Activated naive CD4-positive, alpha-beta T cell treated with anti-CD3 and anti-CD28 coated beads, Interleukin-2, amount 50 U/mL, for 72 hours (primary cell): Measurements from ENCODE around the gene COL26A1. TPM values are rescaled to one million over a fixed set of nuclear protein-coding genes. Genes with fewer than 3 reads are reported as not detected.

ENCODE experiments used
- ATAC-seq, 2 donors: fragments of 150-1000 bp; cut with Tn5 transposase; 2 replicates each; pipeline ENCODE4 v1.10.0; 2021; ENCODE audit warnings: mild to moderate bottlenecking in 2 of 2, moderate library complexity in 2 of 2
- DNase-seq, 2 donors: peaks; one replicate each; pipeline ENCODE4 v3.0.0; 2021 to 2022; ENCODE audit warnings: low spot score in 2 of 2
- H3K27ac Mint-ChIP-seq, 2 donors: one replicate each; pipeline ENCODE4 v1.8.0; 2022; ENCODE audit warnings: mild to moderate bottlenecking in 2 of 2, mixed read lengths in 2 of 2
- H3K36me3 Mint-ChIP-seq, 2 donors: one replicate each; pipeline ENCODE4 v1.8.0; 2022; ENCODE audit warnings: mixed read lengths in 2 of 2
- H3K9me3 Mint-ChIP-seq, 2 donors: one replicate each; pipeline ENCODE4 v1.8.0; 2022; ENCODE audit warnings: mixed read lengths in 2 of 2
- total RNA-seq, 2 donors: library from RNA; stranded (reverse); gene quantifications; one replicate each; pipeline ENCODE4 v1.2.3, GENCODE V29; 2022

The COL26A1 gene
- total RNA-seq, 2 donors from 2014 or later: not detected

DNA sequence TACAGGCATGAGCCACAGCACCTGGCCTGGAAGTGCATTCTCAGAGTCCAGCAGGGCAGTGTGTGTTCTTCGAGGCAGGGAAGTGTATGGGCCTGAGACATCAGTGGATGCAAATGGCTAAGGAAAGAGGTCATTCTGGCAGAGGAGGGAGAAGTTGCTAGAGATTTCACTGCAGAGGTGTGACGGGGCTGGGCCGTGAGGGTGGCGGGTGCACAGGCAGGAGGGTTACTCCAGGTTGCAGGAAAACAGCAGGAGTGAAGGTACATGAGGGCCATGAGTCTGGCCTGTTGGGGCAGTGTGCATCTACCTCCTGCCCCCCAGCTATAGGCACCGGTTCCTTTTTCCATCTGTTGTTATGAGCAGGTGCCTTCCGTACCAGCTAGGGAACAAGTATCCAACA, 29.3 kb downstream of the COL26A1 start:
- ATAC-seq: no peak
- Mint-ChIP-seq H3K9me3 (no peaks in the 10 kb centered on the region), H3K27ac (peak overlapping the region in 1 of 2 donors; percentile 33), H3K36me3 (no peaks in the 10 kb centered on the region)
- no peak for DNase-seq

DNA sequence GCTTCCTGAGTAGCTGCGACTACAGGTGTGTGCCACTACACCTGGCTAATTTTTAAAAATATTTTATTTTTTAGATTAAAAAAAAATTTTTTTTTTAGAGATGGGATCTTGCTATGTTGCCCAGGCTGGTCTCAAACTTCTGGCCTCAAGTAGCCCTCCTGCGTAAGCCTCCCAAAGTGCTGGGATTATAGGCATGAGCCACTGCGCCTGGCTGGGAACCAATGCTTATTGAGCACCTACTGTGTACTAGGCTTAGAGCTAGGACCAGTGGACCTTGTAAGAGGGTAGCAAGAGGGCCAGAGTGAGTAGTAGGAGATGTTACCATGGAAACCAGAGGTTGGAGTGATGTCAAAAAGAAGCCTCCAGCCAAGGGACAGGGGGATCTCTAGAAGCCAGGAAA, 31.2 kb downstream of the COL26A1 start:
- H3K36me3 Mint-ChIP-seq: no peaks in the 10 kb centered on the region
- DNase-seq: no peak
- no peak overlapping the region for H3K27ac Mint-ChIP-seq
- ATAC-seq: no peak
- no peaks in the 10 kb centered on the region for H3K9me3 Mint-ChIP-seq

DNA sequence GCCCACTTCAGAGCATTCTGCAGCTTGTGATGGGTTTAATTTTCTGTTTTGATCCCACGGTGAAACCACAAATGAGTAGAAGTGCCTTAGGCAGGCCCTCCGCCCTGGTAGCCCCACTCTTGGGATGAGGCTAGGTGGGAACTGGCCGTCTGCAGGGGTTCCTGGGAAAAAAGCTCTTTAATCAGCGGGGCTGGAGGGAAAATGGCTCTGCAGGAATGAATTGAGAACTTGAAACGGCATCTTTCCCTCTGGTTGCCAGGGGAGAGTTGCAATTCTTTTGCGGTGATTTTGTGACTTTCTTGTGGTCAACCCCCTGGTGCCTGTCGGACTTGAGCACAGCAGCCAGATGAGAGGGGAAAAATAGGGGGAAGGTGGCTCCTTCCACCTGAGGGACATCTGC, 32.7 kb downstream of the COL26A1 start:
- DNase-seq (no peak), ATAC-seq (no peak)
- Mint-ChIP-seq H3K36me3 (no peaks in the 10 kb centered on the region), H3K27ac (no peak overlapping the region), H3K9me3 (no peaks in the 10 kb centered on the region)

DNA sequence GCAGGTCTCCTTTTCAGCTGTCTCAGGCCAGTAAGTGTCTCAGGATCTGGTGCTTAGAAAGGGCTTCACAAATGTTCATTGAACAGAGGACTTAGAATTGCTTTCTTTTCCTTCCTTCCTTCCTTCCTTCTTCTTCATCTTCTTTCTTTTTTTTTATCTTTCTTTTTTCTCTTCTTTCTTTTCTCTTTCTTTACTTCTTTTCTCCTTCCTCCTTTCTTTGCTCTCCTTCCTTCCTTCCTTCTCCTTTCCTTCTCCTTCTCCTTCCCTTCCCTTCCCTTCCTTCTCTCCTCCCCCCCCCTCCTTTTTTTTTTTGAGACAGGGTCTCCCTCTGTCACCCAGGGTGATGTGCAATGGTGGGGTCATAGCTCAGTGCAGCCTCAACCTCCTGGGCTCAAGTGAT, 34.6 kb downstream of the COL26A1 start:
- no peaks in the 10 kb centered on the region for H3K9me3 Mint-ChIP-seq
- DNase-seq: no peak
- no peaks in the 10 kb centered on the region for H3K36me3 Mint-ChIP-seq
- H3K27ac Mint-ChIP-seq: no peak overlapping the region
- no peak for ATAC-seq

DNA sequence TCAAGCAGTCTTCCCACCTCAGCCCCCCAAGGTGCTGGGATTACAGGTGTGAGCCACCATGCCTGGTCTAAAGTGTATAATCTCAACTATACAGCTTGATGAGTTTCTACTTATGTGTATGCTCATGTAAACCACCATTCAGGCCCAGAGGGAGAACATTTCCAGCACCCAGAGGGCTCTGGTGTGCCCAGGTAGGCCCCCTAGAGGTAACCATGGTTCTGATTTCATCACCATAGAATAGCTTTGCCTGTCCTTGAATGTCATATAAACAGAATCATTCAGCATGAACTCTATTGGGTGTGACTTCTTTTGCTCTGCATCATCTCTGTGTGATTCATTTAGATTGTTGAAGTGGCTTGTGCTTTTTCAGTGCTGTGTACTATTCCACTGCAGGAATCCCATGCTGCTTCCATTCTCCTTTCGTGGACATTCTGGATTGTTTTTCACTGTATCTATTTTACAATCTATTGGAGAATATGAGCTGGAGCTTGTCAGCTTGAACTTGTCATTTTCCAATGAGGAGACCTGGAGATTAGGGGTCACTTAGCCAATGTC, 35.2 kb downstream of the COL26A1 start:
- Mint-ChIP-seq H3K27ac (no peak overlapping the region), H3K36me3 (no peaks in the 10 kb centered on the region), H3K9me3 (no peaks in the 10 kb centered on the region)
- no peak for DNase-seq
- ATAC-seq: no peak

DNA sequence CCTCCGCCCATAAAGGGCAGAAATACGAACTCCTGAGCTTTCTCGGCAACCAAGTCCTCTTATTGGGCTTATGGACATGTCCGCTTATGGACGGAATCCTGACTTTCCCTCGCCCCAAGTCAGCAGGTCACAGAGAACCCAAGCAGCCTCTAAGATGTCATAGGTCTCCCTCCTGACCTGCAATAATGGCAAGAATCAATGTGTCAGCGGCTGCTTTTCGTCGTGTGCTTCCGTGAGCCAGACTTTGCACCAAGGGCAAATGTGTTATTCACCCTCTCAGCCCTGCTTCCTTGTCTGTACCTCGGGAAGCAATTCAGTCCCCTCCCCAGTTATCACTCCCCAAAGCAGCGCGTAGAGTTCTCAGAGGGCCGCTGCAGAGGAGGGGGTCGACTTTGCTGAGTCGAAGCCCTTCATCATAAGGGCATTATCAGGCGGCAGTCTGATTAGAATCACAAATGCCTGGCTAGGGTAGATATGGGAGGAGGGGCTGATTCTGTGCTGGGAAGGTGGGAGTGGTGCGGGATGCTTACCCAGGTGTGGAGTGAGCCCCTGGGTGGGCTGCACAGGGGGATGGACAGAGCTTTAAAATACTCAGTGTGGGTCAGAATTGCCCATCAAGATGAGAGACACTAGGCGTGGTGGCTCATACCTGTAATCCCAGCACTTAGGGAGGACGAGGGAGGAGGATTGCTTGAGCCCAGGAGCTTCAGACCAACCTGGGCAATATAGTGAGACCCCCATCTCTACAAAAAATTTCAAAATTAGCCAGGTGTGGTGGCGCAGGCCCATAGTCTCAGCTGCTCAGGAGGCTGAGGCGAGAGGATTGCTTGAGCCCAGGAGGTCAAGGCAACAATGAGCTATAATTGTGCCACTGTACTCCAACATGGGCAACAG, 36.0 kb downstream of the COL26A1 start:
- ATAC-seq (no peak), DNase-seq (no peak)
- H3K27ac Mint-ChIP-seq: no peak overlapping the region
- H3K9me3 Mint-ChIP-seq: no peaks in the 10 kb centered on the region
- H3K36me3 Mint-ChIP-seq: no peaks in the 10 kb centered on the region

DNA sequence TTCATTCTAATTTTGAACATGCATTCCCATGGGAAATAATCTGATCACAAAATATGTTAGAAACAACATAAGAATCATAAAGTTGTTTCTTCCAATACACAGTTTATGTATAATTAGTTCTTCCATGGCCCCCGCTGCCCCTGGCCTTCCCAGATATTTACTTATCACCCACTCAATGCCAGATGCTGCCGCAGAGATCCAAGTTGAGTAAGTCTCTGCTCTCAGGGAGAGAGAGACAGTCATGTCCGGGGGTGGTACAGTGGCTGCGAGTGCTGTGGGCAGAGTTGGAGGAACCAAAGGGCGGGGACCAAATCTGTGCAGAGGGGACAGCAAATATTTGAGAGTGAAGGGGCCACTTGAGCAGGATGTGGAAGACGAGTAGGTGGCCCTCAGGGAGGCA, 37.1 kb downstream of the COL26A1 start:
- H3K36me3 Mint-ChIP-seq: no peaks in the 10 kb centered on the region
- no peak for ATAC-seq

DNA sequence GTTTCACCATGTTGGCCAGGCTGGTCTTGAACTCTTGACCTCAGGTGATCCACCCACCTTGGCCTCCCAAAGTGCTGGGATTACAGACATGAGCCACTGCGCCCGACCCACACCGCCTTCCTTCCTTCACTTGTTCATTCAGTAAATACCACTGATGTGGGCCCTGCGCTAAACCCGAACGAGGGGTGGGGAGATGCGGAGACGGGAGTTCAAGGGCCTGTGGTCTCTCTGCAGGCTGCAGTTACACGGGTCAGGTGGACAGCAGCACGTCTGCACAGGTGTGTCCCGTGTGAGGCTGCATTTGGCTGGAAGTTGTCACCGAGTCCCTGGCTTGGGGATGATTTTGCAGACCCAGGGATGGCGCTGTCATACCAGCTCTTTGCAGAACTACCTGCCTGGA, 38.1 kb downstream of the COL26A1 start:
- Mint-ChIP-seq H3K27ac (no peak overlapping the region), H3K36me3 (no peaks in the 10 kb centered on the region), H3K9me3 (no peaks in the 10 kb centered on the region)
- no peak for DNase-seq
- ATAC-seq: no peak

More for the DNA sequence above, 37.1 kb downstream of the COL26A1 start:
- Mint-ChIP-seq H3K27ac (no peak overlapping the region), H3K9me3 (no peaks in the 10 kb centered on the region)
- DNase-seq: no peak

DNA sequence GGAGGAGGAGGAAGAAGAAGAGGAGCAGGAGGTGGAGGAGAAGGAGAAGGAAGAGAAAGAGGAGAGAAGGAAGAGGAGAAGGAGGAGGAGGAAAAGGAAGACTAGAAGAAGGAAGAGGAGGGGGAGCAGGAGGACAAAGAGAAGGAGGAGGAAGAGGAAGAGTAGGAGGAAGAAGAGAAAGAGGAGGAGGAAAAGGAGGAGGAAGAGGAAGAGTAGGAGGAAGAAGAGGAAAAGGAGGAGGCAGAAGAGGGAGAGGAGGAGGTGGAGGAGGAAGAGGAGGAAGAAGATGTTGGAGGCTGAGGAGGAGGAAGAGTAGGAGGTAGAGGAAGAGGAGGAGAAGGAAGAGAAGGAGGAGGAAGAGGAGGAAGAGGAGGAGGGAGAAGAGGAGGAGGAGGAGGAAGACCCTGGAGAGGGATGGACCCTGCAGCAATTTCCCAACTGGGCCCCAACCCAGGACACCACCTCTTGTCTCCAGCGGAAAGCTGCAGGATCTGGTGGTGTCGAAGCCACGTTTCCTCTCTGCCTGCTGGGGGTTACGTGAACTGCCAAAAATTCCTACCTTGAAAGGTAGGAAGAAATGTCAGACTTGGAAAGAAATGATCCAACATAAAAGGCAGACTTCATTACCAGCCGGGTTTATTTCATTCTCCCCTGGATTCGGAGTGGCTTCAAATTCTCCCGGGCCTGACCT, 38.9 kb downstream of the COL26A1 start:
- ATAC-seq (no peak), DNase-seq (no peak)
- H3K9me3 Mint-ChIP-seq: no peaks in the 10 kb centered on the region
- no peaks in the 10 kb centered on the region for H3K36me3 Mint-ChIP-seq
- no peak overlapping the region for H3K27ac Mint-ChIP-seq

DNA sequence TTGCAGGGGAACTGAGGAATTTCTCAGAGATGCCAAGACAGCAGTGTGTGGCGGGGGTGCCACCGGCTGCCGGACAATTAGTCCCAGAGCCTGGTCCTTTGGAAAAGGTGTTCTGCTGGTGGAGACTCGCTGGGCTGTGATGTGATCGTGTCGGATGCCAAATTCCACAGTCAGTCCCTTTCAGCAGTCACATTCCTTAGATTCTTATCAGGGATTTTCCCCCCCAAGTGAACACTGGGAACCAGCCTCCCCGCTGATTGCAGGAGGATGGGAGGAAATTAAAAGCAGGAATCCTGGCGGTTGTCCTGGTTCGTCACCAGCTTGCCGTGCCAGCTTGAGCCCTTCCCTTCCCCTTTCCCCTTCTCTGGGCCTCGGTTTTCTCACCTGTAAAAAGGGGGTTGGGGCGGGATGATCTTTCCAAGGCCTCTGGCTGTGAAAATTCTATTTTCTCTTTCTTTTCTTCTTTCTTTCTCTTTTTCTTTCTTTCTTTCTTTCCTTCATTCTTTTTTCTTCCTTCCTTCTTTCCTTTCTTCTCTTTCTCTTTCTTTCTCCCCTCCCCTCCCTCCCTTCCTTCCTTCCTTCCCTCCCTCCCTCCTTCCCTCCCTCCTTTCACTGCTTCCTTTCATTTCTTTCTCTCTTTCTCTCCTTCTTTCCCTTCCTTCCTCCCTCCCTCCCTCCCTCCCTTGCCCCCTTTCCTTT, 39.6 kb downstream of the COL26A1 start:
- no peak for DNase-seq
- H3K36me3 Mint-ChIP-seq: no peaks in the 10 kb centered on the region
- H3K9me3 Mint-ChIP-seq: no peaks in the 10 kb centered on the region
- no peak for ATAC-seq
- no peak overlapping the region for H3K27ac Mint-ChIP-seq

DNA sequence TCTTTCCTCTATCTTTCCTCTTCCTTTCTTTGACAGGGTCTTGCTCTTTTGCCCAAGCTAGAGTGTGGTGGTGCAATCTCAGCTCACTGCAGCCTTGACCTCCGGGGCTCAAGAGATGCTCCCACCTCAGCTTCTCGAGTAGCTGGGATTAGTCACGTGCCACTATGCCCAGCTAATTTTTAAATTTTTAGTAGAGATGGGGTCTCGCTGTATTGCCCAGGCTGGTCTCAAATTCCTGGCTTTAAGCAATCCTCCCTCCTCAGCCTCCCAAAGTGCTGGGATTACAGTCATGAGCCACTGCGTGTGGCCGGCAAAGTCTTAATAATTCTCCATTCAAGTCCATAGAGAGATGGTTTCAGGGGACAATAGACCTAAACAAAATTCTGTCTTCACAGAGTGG, 40.2 kb downstream of the COL26A1 start:
- DNase-seq (no peak), ATAC-seq (no peak)
- no peak overlapping the region for H3K27ac Mint-ChIP-seq
- H3K36me3 Mint-ChIP-seq: no peaks in the 10 kb centered on the region
- H3K9me3 Mint-ChIP-seq: no peaks in the 10 kb centered on the region

DNA sequence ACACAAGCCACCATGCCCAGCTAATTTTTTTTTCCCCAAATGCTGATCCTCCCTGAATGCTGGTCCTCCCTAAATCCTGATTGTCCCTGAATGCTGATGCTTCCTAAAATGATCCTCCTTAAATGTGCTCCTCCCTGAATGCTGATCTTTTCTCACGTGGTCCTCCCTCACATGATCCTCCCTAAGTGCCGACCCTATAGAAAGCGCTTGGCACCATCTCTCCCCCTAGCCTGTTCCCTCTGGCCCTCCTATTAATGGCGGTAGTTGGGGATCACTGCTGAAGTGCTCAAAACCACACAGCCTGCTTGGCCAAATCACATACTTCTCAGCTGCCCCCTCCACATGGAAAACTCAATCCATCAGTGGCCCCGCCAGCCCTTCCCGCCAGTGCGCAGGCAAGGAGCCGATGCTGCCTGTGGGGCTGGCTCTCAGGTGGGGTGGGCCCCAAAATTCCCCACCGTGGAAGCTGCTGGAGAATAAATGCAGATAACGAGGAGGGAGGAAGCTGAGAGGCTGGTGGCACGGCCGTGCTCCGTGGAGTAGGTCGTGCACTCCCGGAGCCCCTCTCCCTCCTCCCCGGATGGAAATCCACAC, 42.9 kb downstream of the COL26A1 start:
- DNase-seq (no peak), ATAC-seq (no peak)
- H3K27ac Mint-ChIP-seq: no peak overlapping the region
- peaks cover 3 to 10% of the 10 kb centered on the region in 2 donors for H3K9me3 Mint-ChIP-seq
- peaks cover 6 to 8% of the 10 kb centered on the region in 2 donors for H3K36me3 Mint-ChIP-seq

DNA sequence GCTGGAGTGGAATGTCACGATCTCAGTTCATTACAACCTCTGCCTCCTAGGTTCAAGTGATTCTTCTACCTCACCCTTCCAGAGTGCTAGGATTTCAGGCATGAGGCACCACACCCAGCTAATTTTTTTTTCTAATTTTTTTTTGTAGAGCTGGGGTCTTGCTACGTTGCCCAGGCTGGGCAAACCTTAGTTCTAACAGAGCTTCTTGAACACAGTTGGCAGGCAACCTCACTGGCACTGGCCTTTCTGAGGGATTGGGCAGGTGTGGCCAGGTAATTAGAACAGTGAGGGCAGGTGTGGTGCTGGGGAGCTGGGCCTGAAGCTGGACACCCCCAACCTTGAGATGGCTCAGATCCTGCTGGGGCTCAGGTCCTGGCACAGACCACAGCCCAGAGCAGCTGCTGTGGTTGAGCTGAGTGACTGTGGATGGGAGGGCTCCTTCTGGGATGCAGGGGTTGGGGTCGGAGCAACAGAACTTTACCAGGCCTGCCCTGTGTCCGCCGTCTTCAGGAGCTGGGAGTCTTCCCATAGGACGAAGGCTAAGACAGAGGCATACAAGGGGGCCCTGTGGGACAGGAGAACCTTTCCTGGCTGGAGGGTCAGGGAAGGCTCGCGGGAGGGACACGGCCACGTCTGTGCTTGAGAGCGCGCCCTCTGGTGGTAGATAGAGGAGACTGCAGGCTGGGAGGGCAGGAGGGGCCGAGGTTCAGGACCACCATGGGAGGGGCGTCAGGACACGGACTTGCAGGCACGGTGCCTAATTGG, 48.2 kb downstream of the COL26A1 start:
- peaks cover 3 to 10% of the 10 kb centered on the region in 2 donors for H3K9me3 Mint-ChIP-seq
- H3K36me3 Mint-ChIP-seq: peaks cover 6 to 8% of the 10 kb centered on the region in 2 donors
- peak; percentile 61 to 67 for ATAC-seq
- H3K27ac Mint-ChIP-seq: no peak overlapping the region
- peak in 1 of 2 donors; percentile 56 for DNase-seq

DNA sequence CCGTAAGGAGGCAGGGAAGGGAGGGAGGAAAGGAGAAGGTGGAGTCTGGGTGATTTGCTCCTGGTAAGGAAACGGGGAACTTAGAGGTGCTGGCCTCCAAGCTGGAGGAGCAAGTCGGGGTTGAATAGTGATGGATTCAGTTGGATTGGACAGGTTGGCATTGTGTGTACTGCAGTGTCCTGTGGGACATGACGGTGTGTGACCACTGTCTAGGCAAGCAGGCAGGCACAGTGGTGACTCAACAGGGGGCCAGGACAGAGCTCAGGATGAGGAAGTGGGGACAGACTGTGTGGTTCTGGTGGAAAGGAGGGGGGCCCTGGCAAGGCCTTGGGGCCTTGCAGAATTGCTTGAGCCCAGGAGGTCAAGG, 48.8 kb downstream of the COL26A1 start:
- peaks cover 3 to 10% of the 10 kb centered on the region in 2 donors for H3K9me3 Mint-ChIP-seq
- H3K36me3 Mint-ChIP-seq: peaks cover 6 to 8% of the 10 kb centered on the region in 2 donors
- DNase-seq (no peak), ATAC-seq (peak in 1 of 2 donors; percentile 69)
- no peak overlapping the region for H3K27ac Mint-ChIP-seq

DNA sequence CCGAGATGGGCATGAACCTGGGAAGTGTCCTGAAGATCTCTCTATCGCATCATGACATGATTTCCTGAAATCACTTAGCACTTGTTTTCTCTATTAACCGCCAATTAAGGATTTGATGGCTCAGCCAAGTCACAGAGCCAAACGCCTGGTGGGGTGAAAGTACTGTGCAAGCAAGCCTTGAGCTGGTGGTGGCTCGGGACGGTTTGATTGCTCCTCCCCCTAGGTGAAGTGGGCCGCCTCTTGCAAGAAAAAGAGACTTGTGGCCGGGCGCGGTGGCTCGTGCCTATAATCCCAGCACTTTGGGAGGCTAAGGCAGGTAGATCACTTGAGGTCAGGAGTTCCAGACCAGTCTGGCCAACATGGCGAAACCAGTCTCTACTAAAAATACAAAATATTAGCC, 50.3 kb downstream of the COL26A1 start:
- peaks cover 6 to 8% of the 10 kb centered on the region in 2 donors for H3K36me3 Mint-ChIP-seq
- DNase-seq (no peak), ATAC-seq (no peak)
- H3K27ac Mint-ChIP-seq: no peak overlapping the region
- H3K9me3 Mint-ChIP-seq: peaks cover 3 to 10% of the 10 kb centered on the region in 2 donors

DNA sequence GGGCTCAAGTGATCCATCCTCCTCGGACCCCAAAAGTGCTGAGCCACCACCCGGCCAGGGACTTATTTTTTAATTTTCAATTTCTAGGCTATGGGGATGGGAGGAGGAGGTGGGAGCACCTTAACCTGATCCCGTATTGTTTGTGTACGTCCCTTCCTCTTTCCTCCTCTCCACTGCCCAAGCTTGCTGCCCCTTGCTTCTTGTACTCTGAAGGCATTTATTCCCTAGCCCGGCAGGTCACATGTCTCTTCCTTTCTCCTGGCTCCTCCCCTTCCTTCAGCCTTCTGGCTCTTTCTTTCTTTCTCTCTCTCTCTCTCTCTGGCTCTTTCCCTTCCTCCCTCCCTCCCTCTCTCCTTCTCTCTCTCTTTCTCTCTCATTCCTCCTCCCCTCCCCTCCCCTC, 56.0 kb downstream of the COL26A1 start:
- H3K27ac Mint-ChIP-seq: no peak overlapping the region
- no peaks in the 10 kb centered on the region for H3K36me3 Mint-ChIP-seq
- H3K9me3 Mint-ChIP-seq: no peaks in the 10 kb centered on the region
- ATAC-seq: no peak
- DNase-seq: no peak
